DND-41 (cell line): Measurements from ENCODE around the gene TMEM269.
A peak's percentile ranks its signal among the peaks of the same experiment; 100 is the strongest.

Source experiments
- ATAC-seq: fragments of 200-7000 bp; cut with Tn5 transposase; 3 replicates; pipeline ENCODE4 v1.9.1; 2021; ENCODE audit warnings: low read depth; ENCODE audit not compliant: insufficient read depth
- DNase-seq: peaks from one replicate; pipeline ENCODE4 v3.0.0-alpha.2; 2020
- H2AFZ ChIP-seq: 2 replicates; pipeline ENCODE4 v1.6.0; 2012; ENCODE audit warnings: low read depth, low read length
- H3K27ac ChIP-seq: 2 replicates; pipeline ENCODE4 v1.5.1; 2012; ENCODE audit warnings: low read length, inconsistent platforms
- H3K27me3 ChIP-seq: fragments of 200-600 bp; sonication (generic); 2 replicates; pipeline ENCODE4 v1.6.0; 2012; ENCODE audit warnings: low read length, mild to moderate bottlenecking, inconsistent platforms; ENCODE audit not compliant: insufficient read depth, poor library complexity
- H3K36me3 ChIP-seq: 2 replicates; pipeline ENCODE4 v1.5.1; 2012; ENCODE audit warnings: low read length, inconsistent platforms; ENCODE audit not compliant: insufficient read depth
- H3K4me1 ChIP-seq: 2 replicates; pipeline ENCODE4 v1.5.1; 2012; ENCODE audit warnings: mild to moderate bottlenecking, low read length; ENCODE audit not compliant: insufficient read depth
- H3K4me2 ChIP-seq: 2 replicates; pipeline ENCODE4 v1.6.0; 2012; ENCODE audit warnings: mild to moderate bottlenecking, moderate library complexity, low read length, inconsistent platforms; ENCODE audit not compliant: insufficient read depth
- H3K4me3 ChIP-seq, 2 experiments: fragments of 200-600 bp in 1 of 2; shearing (Covaris generic) in 1 of 2; 2 replicates each; pipeline ENCODE4 v1.5.1; 2012 to 2016; ENCODE audit warnings: inconsistent platforms in 2 of 2, low read length in 2 of 2, mild to moderate bottlenecking in 2 of 2, low read depth in 1 of 2, moderate library complexity in 1 of 2
- H3K79me2 ChIP-seq: 2 replicates; pipeline ENCODE4 v1.6.0; 2012; ENCODE audit warnings: low read length, inconsistent platforms; ENCODE audit not compliant: insufficient read depth
- H3K9ac ChIP-seq: 2 replicates; pipeline ENCODE4 v1.6.0; 2012; ENCODE audit warnings: low read depth, mild to moderate bottlenecking, inconsistent platforms, low read length, moderate library complexity
- H3K9me3 ChIP-seq: 2 replicates; pipeline ENCODE4 v1.5.1; 2012; ENCODE audit warnings: low read length, moderate library complexity, mild to moderate bottlenecking, inconsistent platforms; ENCODE audit not compliant: insufficient read depth, severe bottlenecking
- H4K20me1 ChIP-seq: 2 replicates; pipeline ENCODE4 v1.6.0; 2012; ENCODE audit warnings: low read length; ENCODE audit not compliant: insufficient read depth
- EZH2 ChIP-seq: IDR thresholded peaks from 3 replicates; pipeline ENCODE4 v1.6.1; 2012; ENCODE audit warnings: borderline replicate concordance, low read depth, mild to moderate bottlenecking, moderate library complexity, low read length, inconsistent platforms; ENCODE audit not compliant: severe bottlenecking
- TF ChIP-seq, protein P1 (sequence below): IDR thresholded peaks from 2 replicates; pipeline ENCODE4 v1.5.1; 2012; ENCODE audit warnings: borderline replicate concordance, low read length, moderate library complexity, mild to moderate bottlenecking; ENCODE audit not compliant: poor library complexity, severe bottlenecking; ENCODE audit errors: extremely low read depth

Gene TMEM269

DNA sequence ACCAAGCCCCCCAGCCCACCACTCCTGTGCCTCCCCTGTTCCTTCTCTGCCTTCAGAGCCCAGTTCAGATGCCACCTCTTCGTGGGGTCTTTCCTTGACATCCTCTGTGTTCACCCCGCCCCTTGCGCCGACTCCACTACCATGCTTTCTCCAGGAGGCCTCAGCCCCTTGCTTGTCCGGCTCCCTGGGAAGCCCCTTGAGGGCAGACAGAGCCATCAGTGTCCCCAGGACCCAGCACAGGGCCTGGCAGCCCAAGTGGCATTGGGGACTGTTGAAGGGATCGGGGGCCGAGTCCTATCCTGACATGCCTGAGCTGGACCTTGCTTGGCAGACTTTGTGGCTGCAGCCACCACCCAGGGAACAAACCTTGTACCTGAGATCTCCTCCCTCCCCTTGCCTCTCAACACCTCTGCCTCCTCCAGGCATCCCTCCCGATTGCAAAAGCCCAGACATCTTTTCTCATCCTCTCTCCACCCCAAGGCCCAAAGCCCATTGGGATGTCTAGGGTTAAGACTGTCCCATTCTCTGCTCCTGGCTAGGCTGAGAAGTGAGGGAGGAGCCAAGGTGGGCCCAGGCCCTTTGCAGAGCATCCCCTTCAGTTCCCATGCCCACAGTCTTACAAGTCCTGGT is 48.1 kb upstream of the TMEM269 start:
- no peak overlapping the region for H2AFZ ChIP-seq
- H3K4me2 ChIP-seq, result no peak overlapping the region
- no peaks in the 10 kb centered on the region for H3K36me3 ChIP-seq
- ATAC-seq (no peak), DNase-seq (no peak)
- TF ChIP-seq, protein P1, sequence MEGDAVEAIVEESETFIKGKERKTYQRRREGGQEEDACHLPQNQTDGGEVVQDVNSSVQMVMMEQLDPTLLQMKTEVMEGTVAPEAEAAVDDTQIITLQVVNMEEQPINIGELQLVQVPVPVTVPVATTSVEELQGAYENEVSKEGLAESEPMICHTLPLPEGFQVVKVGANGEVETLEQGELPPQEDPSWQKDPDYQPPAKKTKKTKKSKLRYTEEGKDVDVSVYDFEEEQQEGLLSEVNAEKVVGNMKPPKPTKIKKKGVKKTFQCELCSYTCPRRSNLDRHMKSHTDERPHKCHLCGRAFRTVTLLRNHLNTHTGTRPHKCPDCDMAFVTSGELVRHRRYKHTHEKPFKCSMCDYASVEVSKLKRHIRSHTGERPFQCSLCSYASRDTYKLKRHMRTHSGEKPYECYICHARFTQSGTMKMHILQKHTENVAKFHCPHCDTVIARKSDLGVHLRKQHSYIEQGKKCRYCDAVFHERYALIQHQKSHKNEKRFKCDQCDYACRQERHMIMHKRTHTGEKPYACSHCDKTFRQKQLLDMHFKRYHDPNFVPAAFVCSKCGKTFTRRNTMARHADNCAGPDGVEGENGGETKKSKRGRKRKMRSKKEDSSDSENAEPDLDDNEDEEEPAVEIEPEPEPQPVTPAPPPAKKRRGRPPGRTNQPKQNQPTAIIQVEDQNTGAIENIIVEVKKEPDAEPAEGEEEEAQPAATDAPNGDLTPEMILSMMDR, result no peak
- no peak for TF ChIP-seq EZH2
- H3K27ac ChIP-seq, result no peak overlapping the region
- no peak overlapping the region for H3K9ac ChIP-seq
- no peaks in the 10 kb centered on the region for H3K79me2 ChIP-seq
- no peak overlapping the region for H3K4me3 ChIP-seq
- no peaks in the 10 kb centered on the region for H3K27me3 ChIP-seq
- no peaks in the 10 kb centered on the region for H3K4me1 ChIP-seq
- no peaks in the 10 kb centered on the region for H3K9me3 ChIP-seq
- H4K20me1 ChIP-seq, result no peaks in the 10 kb centered on the region

- Histone ChIP-seq H3K27ac (no peak overlapping the region), H3K36me3 (no peaks in the 10 kb centered on the region), H3K4me2 (no peak overlapping the region), H3K4me3 (no peak overlapping the region), H3K79me2 (no peaks in the 10 kb centered on the region), H3K9ac (no peak overlapping the region), H3K4me1 (no peaks in the 10 kb centered on the region), H3K9me3 (no peaks in the 10 kb centered on the region), H4K20me1 (no peaks in the 10 kb centered on the region), H2AFZ (no peak overlapping the region), H3K27me3 (no peaks in the 10 kb centered on the region)
- TF ChIP-seq, protein P1, result peak; percentile 29
- TF ChIP-seq EZH2, result no peak
- ATAC-seq (peak; percentile 33; the same call in 1 of the 3 replicates), DNase-seq (no peak)
Observed at GRCh38 chr1:42737257-42737656, 47.5 kb upstream of the TMEM269 start.

DNA sequence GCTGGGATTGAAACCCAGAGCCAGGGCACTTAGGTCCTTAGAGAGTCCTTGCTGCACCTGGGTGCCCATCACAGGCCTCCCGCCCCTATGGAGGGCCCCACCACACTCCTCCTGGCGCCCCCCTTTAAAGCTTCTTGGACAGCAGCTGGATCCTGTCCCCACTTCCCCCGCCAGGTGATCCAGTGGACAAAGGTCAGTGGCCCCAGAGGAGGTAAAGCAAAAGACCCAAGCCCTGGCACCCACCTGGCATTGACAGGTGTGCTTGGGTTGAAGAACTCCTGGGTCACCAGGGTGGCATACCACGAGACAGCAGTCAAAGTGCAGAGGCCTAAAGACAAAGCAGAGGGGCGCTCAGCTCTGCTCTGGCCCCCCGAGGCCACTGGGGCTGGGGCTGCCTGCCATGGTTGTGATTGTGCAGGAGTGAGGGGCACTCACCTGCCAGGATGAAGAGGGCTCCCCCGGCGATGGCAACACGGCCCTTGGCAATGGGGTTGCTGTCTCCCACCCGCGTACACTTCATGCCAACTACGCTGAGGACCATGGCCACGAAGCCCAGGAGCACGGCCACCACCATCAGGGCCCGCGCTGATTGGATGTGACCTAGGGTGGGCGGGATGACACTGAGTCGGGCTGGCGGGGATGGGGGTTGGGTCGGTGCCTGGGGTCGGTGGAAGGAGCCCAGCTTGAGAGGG is 46.7 kb upstream of the TMEM269 start:
- Histone ChIP-seq H3K79me2 (no peaks in the 10 kb centered on the region), H3K36me3 (no peaks in the 10 kb centered on the region), H2AFZ (no peak overlapping the region), H3K4me1 (no peaks in the 10 kb centered on the region), H3K27me3 (no peaks in the 10 kb centered on the region), H3K4me3 (no peak overlapping the region), H3K27ac (no peak overlapping the region), H3K9ac (no peak overlapping the region), H3K9me3 (no peaks in the 10 kb centered on the region), H3K4me2 (no peak overlapping the region), H4K20me1 (no peaks in the 10 kb centered on the region)
- ATAC-seq (no peak), DNase-seq (no peak)
- TF ChIP-seq EZH2, result no peak
- TF ChIP-seq, protein P1, result no peak
